Hepatocyte (in vitro differentiated cells): ENCODE data around the gene RER1.

Experiments
- CTCF ChIP-seq: fragments of 200-600 bp; sonication (generic); IDR thresholded peaks from 2 replicates; pipeline ENCODE4 v1.5.1; 2016; ENCODE audit warnings: antibody characterized with exemption, mild to moderate bottlenecking; ENCODE audit not compliant: poor library complexity
- EZH2 ChIP-seq: fragments of 200-600 bp; sonication (generic); IDR thresholded peaks from 2 replicates; pipeline ENCODE4 v1.6.1; 2016; ENCODE audit warnings: antibody characterized with exemption, mild to moderate bottlenecking, borderline replicate concordance

GRCh38 chr1:2395245-2395644 is 3.6 kb downstream of the RER1 start:
- TF ChIP-seq CTCF (no peak), EZH2 (no peak)
